IPS-18c (cell line): ENCODE data around the gene ITGB5.

Experiments used
- H3K4me3 ChIP-seq: 2 replicates; pipeline ENCODE4 v1.7.0; 2013; ENCODE audit warnings: low read depth, mild to moderate bottlenecking, low read length, moderate library complexity; ENCODE audit not compliant: insufficient read depth
- H3K9me3 ChIP-seq: one replicate; pipeline ENCODE4 v1.6.1; 2013; ENCODE audit warnings: mild to moderate bottlenecking, low read length, moderate library complexity; ENCODE audit not compliant: control insufficient read depth, insufficient read depth

The ITGB5 gene

GRCh38 chr3:124847863-124848262 is 39.3 kb downstream of the ITGB5 start:
- no peaks in the 10 kb centered on the region for H3K9me3 ChIP-seq

GRCh38 chr3:124847051-124847450 is 40.1 kb downstream of the ITGB5 start:
- H3K9me3 ChIP-seq: no peaks in the 10 kb centered on the region
- H3K4me3 ChIP-seq: no peak overlapping the region

More at GRCh38 chr3:124847863-124848262, 39.3 kb downstream of the ITGB5 start:
- no peak overlapping the region for H3K4me3 ChIP-seq

GRCh38 chr3:124846189-124846588 is 41.0 kb downstream of the ITGB5 start:
- Histone ChIP-seq H3K4me3 (no peak overlapping the region), H3K9me3 (no peaks in the 10 kb centered on the region)

GRCh38 chr3:124845406-124845805 is 41.8 kb downstream of the ITGB5 start:
- no peaks in the 10 kb centered on the region for H3K9me3 ChIP-seq

GRCh38 chr3:124843506-124844177 is 43.5 kb downstream of the ITGB5 start:
- Histone ChIP-seq H3K4me3 (no peak overlapping the region), H3K9me3 (no peaks in the 10 kb centered on the region)

More at GRCh38 chr3:124845406-124845805, 41.8 kb downstream of the ITGB5 start:
- no peak overlapping the region for H3K4me3 ChIP-seq

GRCh38 chr3:124843047-124843446 is 44.1 kb downstream of the ITGB5 start:
- H3K9me3 ChIP-seq: no peaks in the 10 kb centered on the region

GRCh38 chr3:124841517-124841916 is 45.6 kb downstream of the ITGB5 start:
- no peaks in the 10 kb centered on the region for H3K9me3 ChIP-seq
- no peak overlapping the region for H3K4me3 ChIP-seq

More at GRCh38 chr3:124843047-124843446, 44.1 kb downstream of the ITGB5 start:
- no peak overlapping the region for H3K4me3 ChIP-seq

- H3K9me3 ChIP-seq: no peaks in the 10 kb centered on the region
- no peak overlapping the region for H3K4me3 ChIP-seq
Observed at GRCh38 chr3:124840331-124840730, 46.8 kb downstream of the ITGB5 start.

GRCh38 chr3:124839896-124840295 is 47.3 kb downstream of the ITGB5 start:
- no peaks in the 10 kb centered on the region for H3K9me3 ChIP-seq
- H3K4me3 ChIP-seq: no peak overlapping the region

- no peaks in the 10 kb centered on the region for H3K9me3 ChIP-seq
- no peak overlapping the region for H3K4me3 ChIP-seq
Observed at GRCh38 chr3:124838963-124839362, 48.2 kb downstream of the ITGB5 start.

- no peak overlapping the region for H3K4me3 ChIP-seq
Observed at GRCh38 chr3:124837730-124838186, 49.4 kb downstream of the ITGB5 start.

GRCh38 chr3:124837065-124837464 is 50.1 kb downstream of the ITGB5 start:
- no peak overlapping the region for H3K4me3 ChIP-seq
- H3K9me3 ChIP-seq: no peaks in the 10 kb centered on the region

More at GRCh38 chr3:124837730-124838186, 49.4 kb downstream of the ITGB5 start:
- no peaks in the 10 kb centered on the region for H3K9me3 ChIP-seq

GRCh38 chr3:124836448-124836847 is 50.7 kb downstream of the ITGB5 start:
- no peaks in the 10 kb centered on the region for H3K9me3 ChIP-seq
- no peak overlapping the region for H3K4me3 ChIP-seq

GRCh38 chr3:124834723-124835718 is 52.1 kb downstream of the ITGB5 start:
- no peaks in the 10 kb centered on the region for H3K9me3 ChIP-seq
- H3K4me3 ChIP-seq: no peak overlapping the region

GRCh38 chr3:124833710-124834332 is 53.3 kb downstream of the ITGB5 start:
- Histone ChIP-seq H3K9me3 (no peaks in the 10 kb centered on the region), H3K4me3 (no peak overlapping the region)

- Histone ChIP-seq H3K9me3 (no peaks in the 10 kb centered on the region), H3K4me3 (no peak overlapping the region)
Observed at GRCh38 chr3:124832782-124833709, 54.1 kb downstream of the ITGB5 start.
